ELR (cell line): Measurements from ENCODE around the gene TBRG1.

Experiments used
- DNase-seq: peaks from one replicate; pipeline ENCODE4 v3.0.0-alpha.2; 2015; ENCODE audit warnings: low read depth

The TBRG1 gene

GRCh38 chr11:124662106-124662505 lies 39.4 kb downstream of the TBRG1 start:
- no peak for DNase-seq

DNA sequence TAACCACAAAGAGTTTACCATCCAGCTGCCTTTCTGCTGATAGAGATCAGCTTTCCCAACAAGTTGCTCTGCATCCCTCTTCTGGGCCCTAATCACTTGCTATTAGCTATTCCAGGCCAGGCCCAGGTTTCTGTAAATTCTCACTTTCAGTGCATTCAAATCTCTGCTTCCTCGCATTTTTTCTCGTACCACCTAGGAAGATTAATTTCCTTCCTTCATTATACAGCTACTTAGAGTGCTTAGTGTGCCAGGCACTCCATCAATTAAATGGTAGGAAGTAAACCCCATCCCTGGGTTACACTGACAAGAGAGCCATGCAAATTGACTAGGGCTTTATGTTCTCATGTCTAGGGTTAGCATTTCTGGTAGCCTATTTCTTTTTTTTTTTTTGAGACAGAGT lies 41.2 kb downstream of the TBRG1 start:
- no peak for DNase-seq

GRCh38 chr11:124667601-124668000 lies 44.9 kb downstream of the TBRG1 start:
- no peak for DNase-seq

DNA sequence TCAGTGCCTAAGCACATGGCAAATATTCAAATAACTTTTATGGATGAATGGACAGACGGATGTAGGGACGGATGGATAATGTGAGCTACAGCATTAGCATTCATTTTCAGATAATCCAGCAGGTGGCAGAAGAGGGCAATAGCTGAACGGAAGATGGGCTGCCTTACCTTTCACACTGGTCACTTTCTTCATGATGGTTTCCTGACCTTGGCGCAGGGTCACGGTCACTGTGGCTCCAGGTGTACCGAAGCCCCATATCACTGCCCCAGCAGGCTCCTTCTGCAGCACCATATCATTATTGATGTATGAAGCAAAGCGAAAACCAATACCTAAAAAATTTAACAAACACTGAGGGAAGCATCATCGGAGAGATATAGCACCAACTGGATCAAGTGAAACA lies 46.5 kb downstream of the TBRG1 start:
- peak; percentile 57 for DNase-seq

DNA sequence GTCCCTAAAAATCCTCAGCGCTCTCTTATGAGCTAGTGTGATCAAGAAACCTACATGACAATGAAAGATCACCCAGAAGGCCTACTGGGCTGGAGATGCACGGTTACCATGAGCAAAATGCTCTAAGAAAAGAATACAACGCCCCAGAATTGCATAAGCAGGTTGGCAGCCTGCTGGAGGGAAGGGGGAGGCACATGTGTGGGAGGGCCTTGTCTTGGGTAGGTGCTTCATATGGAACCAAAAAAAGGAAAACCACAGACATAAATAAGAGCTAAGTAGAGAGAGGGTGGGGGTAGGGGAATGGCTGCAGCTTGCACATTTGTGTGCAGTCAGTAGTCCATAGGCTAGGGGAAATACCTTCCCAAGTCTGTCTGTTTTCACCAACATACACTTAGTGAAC lies 48.1 kb downstream of the TBRG1 start:
- no peak for DNase-seq

DNA sequence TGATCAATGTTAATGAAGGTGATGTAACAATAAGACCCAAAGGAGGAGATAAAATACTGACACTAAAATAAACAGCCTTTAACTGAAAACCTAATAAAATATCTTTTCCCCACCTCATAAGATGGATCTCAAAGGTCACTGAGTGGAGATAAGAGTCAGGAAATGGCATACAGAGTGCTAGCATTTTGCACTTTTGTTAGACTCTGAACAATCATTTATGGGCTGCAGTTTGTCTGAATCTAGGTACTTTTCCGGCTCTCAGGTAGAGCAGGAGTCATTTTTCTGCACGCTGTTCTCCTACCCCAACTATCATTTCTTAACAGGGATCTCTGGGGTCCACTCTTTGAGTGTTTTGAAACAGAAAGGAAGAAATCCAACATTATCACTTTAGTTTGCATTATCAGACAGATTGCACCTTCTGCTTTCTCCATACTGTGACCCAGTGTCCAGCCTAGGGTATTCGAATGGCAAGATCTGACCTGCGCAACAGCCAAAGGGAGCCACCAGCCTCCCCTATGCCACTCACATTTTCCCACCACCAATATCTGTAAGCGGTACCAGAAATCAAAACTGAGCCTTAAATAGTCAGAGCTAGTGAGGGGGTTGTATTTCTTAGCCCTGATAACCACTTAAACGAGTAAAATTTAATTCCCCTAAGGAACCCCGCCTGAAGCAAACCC lies 50.0 kb downstream of the TBRG1 start:
- DNase-seq, result no peak

DNA sequence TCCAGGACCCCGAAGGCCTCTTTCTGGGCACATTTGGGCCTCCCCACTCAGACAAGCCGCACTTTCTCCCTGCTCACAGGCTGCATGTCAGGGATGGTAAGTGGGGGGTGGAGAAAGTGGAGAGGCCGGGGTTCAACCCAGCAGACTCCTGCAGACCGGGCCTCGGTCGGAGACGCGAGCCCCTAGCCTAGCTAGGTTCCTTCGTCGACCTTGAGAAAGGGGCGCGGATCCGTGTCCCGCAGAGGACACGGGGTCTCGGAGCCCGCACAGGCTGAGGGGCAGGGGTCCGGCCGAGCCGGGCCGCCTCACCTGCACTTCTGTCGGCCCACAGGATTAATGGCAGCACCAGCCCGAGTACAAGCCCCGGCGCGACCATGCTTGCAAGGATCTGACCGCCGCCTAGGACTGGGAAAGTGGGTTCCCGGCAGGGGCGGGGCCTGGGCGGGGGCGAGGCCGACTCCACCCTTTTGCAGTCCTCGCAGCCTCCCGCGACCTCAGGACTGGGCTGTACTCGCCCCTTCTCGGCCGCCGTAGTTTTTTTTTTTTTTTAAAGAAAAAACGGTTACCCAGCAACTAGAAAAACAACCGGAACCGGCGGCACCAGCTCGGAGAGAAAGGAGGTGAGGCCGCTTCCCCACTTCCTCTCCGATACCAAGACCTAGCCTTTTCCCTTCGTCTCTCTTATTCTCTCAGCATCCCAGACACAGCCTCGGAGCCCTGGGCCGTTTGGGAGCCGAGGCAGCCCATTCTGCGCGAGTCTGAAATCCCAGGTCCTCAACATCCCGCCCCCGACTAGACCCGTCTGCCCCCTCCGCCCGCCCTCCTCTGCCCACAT lies 50.9 kb downstream of the TBRG1 start, which contains the start of the genes SIAE and SPA17:
Gene SIAE (minus strand): TSS at position 407 of the 835 bp plus-strand sequence. CDS start 31 bp downstream, at position 376.
Gene SPA17 (plus strand): TSS at position 572 of the 835 bp plus-strand sequence. CDS start 1,361 bp downstream, outside the sequence.
- peak; percentile 94 for DNase-seq

DNA sequence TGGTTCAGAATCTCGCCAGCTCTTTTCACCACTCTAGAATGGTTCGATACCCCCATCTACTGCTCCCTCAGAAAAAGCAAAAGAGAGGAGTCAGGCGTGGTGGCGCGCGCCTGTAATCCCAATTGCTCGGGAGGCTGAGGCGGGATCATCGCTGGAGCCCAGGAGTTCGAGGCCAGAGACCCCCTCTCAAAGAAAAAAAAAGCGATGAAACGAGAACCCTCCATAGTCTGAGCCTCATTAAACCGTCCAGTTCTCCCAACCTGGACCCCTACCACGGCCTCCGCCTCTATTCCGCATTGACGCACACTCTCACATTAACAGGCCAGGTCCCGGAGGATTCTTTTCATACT lies 51.5 kb downstream of the TBRG1 start:
- no peak for DNase-seq

DNA sequence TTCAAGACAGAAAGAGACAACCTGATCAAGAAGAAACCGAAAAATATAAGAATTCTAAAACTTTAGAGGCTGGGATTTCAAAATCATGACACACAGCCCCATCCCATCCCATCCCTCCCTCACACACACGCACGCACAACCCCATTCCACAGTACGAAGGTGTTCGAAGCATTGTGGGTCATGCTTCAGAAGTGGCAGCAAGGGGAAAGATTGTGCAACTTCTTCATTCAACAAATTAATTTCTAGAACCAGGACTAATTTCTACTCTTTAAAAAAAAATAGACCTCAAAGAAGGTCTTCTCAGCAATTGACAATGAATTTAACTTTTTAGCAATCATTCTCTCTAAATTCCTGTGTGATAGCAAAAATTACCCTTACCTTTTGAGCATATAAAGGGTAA lies 51.9 kb downstream of the TBRG1 start:
- no peak for DNase-seq

DNA sequence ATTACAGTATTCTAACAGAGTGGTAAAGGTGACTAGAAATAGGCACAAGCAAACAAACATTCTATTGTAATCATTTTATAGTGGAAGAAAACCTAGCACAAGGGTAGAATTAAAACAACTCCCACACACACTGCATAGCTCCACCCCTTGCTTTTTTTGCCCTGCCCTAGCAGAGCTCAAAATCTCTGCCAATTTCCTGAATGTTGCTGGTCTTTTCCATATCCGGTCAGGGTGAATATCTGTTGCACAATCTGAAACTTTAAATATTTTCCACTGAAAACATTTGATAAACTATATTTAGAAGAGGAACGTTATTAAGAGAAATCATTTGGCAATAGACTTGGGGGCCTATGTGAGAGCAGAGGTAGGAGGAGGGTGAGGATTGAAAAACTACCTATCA lies 53.7 kb downstream of the TBRG1 start:
- DNase-seq, result peak; percentile 35

DNA sequence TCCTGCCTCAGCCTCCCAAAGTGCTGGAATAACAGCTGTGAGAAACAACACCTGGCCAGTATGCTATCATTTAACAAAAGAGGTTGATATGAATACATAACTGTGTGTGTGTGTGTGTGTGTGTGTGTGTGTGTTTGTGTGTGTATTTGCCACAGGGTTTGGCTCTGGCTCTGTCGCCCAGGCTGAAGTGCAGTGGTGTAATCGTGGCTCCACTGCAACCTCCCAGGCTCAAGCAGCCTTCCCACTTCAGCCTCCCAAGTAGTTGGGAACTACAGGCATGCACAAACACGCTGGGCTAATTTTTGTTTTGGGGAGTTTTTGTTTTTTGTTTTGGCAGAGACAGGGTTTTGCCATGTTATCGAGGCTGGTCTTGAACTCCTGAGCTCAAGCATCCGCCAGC lies 55.8 kb downstream of the TBRG1 start:
- no peak for DNase-seq

DNA sequence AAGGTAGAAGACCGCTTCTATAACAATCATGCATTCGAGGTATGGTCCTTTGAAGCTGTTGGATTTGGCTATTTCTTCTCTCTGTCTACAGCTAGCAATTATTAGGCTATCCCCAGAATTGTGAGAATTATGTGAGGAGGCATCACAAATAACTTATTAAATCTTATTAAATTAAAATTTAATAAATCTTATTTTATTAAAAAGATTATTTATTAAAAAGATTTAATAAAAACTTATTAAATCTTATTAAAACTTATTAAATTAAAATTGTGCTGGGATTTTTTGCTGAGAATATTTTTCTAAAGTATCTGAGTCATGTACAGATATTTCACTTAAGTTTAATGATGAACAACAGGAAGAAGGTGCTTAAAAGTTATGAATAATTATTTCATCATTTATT lies 58.8 kb downstream of the TBRG1 start:
- no peak for DNase-seq

GRCh38 chr11:124682443-124682842 lies 59.8 kb downstream of the TBRG1 start:
- no peak for DNase-seq
